WTC11 (cell line): ENCODE measurements around the gene ENTPD6. TPM values are rescaled to one million over a fixed set of nuclear protein-coding genes. Genes with fewer than 3 reads are reported as not detected.

ENCODE experiments used
- ATAC-seq: fragments of 200-7000 bp; cut with Tn5 transposase; 2 replicates; pipeline ENCODE4 v1.10.0; 2021; ENCODE audit warnings: mild to moderate bottlenecking, moderate library complexity
- CTCF ChIA-PET: fragments of 300-600 bp; sonication (Branson Sonifier 250); formaldehyde crosslinking; loops from one replicate; lab custom pipeline; 2021; ENCODE audit warnings: antibody characterized with exemption; lab: Charles Lee
- POLR2A ChIA-PET: fragments of 350-600 bp; sonication (Branson Sonifier 250); formaldehyde crosslinking; loops from one replicate; lab custom pipeline; 2021; ENCODE audit warnings: antibody characterized with exemption; lab: Charles Lee
- DNase-seq: peaks from one replicate; pipeline ENCODE4 v3.0.0; 2021; ENCODE audit warnings: low spot score
- H3K27ac Mint-ChIP-seq: 2 replicates; pipeline ENCODE4 v1.8.0; 2021; ENCODE audit warnings: mixed read lengths
- H3K27me3 Mint-ChIP-seq: 2 replicates; pipeline ENCODE4 v1.8.0; 2021; ENCODE audit warnings: low read depth, mild to moderate bottlenecking, moderate library complexity, mixed read lengths
- H3K36me3 Mint-ChIP-seq: 2 replicates; pipeline ENCODE4 v1.8.0; 2021; ENCODE audit warnings: mixed read lengths
- H3K4me1 Mint-ChIP-seq: 2 replicates; pipeline ENCODE4 v1.8.0; 2022; ENCODE audit warnings: mixed read lengths
- H3K4me3 Mint-ChIP-seq: 2 replicates; pipeline ENCODE4 v1.8.0; 2021; ENCODE audit warnings: mild to moderate bottlenecking, moderate library complexity, mixed read lengths
- H3K9me3 Mint-ChIP-seq: 2 replicates; pipeline ENCODE4 v1.8.0; 2021; ENCODE audit warnings: mixed read lengths
- ATF1 ChIP-seq: sonication (generic); formaldehyde crosslinking; IDR thresholded peaks from 2 replicates; pipeline ENCODE4 v1.8.1; 2023; ENCODE audit warnings: mild to moderate bottlenecking, moderate library complexity, missing genetic modification reagents
- CREM ChIP-seq: sonication (generic); formaldehyde crosslinking; IDR thresholded peaks from 2 replicates; pipeline ENCODE4 v1.8.1; 2022; ENCODE audit warnings: mild to moderate bottlenecking, missing genetic modification reagents, moderate library complexity
- FOXK1 ChIP-seq: sonication (generic); formaldehyde crosslinking; IDR thresholded peaks from 2 replicates; pipeline ENCODE4 v1.8.0; 2022; ENCODE audit warnings: mild to moderate bottlenecking, moderate library complexity, missing genetic modification reagents
- GABPB1 ChIP-seq: sonication (generic); formaldehyde crosslinking; IDR thresholded peaks from 2 replicates; pipeline ENCODE4 v1.8.1; 2023; ENCODE audit warnings: mild to moderate bottlenecking, missing genetic modification reagents
- JUN ChIP-seq: sonication (generic); formaldehyde crosslinking; IDR thresholded peaks from 2 replicates; pipeline ENCODE4 v1.8.0; 2023; ENCODE audit warnings: mild to moderate bottlenecking, missing genetic modification reagents
- MXD4 ChIP-seq: fragments of 250-450 bp; sonication (Bioruptor Pico); IDR thresholded peaks from 2 replicates; pipeline ENCODE4 v1.8.0; 2021; ENCODE audit warnings: mild to moderate bottlenecking, moderate library complexity, borderline replicate concordance
- NFYB ChIP-seq: sonication (generic); formaldehyde crosslinking; conservative IDR thresholded peaks from 2 replicates; pipeline ENCODE4 v1.8.0; 2022; ENCODE audit warnings: low read depth, missing genetic modification reagents
- RORB ChIP-seq: fragments of 250-450 bp; sonication (Bioruptor Pico); IDR thresholded peaks from 2 replicates; pipeline ENCODE4 v1.9.0; 2021; ENCODE audit warnings: mild to moderate bottlenecking
- TEAD1 ChIP-seq: sonication (generic); formaldehyde crosslinking; IDR thresholded peaks from 2 replicates; pipeline ENCODE4 v1.8.0; 2022; ENCODE audit warnings: mild to moderate bottlenecking, missing genetic modification reagents
- TEAD4 ChIP-seq: sonication (generic); formaldehyde crosslinking; IDR thresholded peaks from 2 replicates; pipeline ENCODE4 v1.8.0; 2022; ENCODE audit warnings: mild to moderate bottlenecking, missing genetic modification reagents
- TP53 ChIP-seq: sonication (generic); formaldehyde crosslinking; IDR thresholded peaks from 2 replicates; pipeline ENCODE4 v1.8.1; 2023; ENCODE audit warnings: mild to moderate bottlenecking, missing genetic modification reagents
- ZBTB21 ChIP-seq: sonication (generic); formaldehyde crosslinking; IDR thresholded peaks from 2 replicates; pipeline ENCODE4 v1.8.1; 2023; ENCODE audit warnings: mild to moderate bottlenecking, missing genetic modification reagents, borderline replicate concordance
- ZNF121 ChIP-seq: sonication (generic); formaldehyde crosslinking; IDR thresholded peaks from 2 replicates; pipeline ENCODE4 v1.8.0; 2023; ENCODE audit warnings: missing genetic modification reagents
- ZNF219 ChIP-seq: sonication (generic); formaldehyde crosslinking; IDR thresholded peaks from 2 replicates; pipeline ENCODE4 v1.8.0; 2023; ENCODE audit warnings: missing genetic modification reagents, mild to moderate bottlenecking, borderline replicate concordance
- ZNF423 ChIP-seq: fragments of 250-450 bp; sonication (Bioruptor Pico); IDR thresholded peaks from 2 replicates; pipeline ENCODE4 v2.1.2; 2022; ENCODE audit warnings: mild to moderate bottlenecking, moderate library complexity
- total RNA-seq: library from RNA; stranded (reverse); gene quantifications from 3 replicates; pipeline ENCODE4 v1.2.3, GENCODE V29; 2021
- TF ChIP-seq, protein P1 (sequence below): sonication (generic); formaldehyde crosslinking; IDR thresholded peaks from 2 replicates; pipeline ENCODE4 v1.8.0; 2022; ENCODE audit warnings: mild to moderate bottlenecking, missing genetic modification reagents
- TF ChIP-seq, protein P2 (sequence below): sonication (generic); formaldehyde crosslinking; IDR thresholded peaks from 2 replicates; pipeline ENCODE4 v1.8.1; 2022; ENCODE audit warnings: low read depth, missing genetic modification reagents, borderline replicate concordance
- TF ChIP-seq, protein P3 (sequence below): fragments of 250-450 bp; sonication (Bioruptor Pico); conservative IDR thresholded peaks from 2 replicates; pipeline ENCODE4 v1.9.0; 2021; ENCODE audit warnings: mild to moderate bottlenecking
- TF ChIP-seq, protein P4 (sequence below): fragments of 250-450 bp; sonication (Bioruptor Pico); IDR thresholded peaks from 2 replicates; pipeline ENCODE4 v1.8.0; 2021; ENCODE audit warnings: mild to moderate bottlenecking
- TF ChIP-seq, protein P5 (sequence below): sonication (generic); formaldehyde crosslinking; IDR thresholded peaks from 2 replicates; pipeline ENCODE4 v1.8.1; 2023; ENCODE audit warnings: mild to moderate bottlenecking, missing genetic modification reagents, moderate library complexity
- TF ChIP-seq, protein P6 (sequence below): sonication (generic); formaldehyde crosslinking; IDR thresholded peaks from 2 replicates; pipeline ENCODE4 v1.8.0; 2022; ENCODE audit warnings: mild to moderate bottlenecking, missing genetic modification reagents
- TF ChIP-seq, protein P7 (sequence below): sonication (generic); formaldehyde crosslinking; IDR thresholded peaks from 2 replicates; pipeline ENCODE4 v1.8.0; 2022; ENCODE audit warnings: mild to moderate bottlenecking, missing genetic modification reagents

Gene ENTPD6
- total RNA-seq, 1 experiment from 2014 or later = 56.9 TPM

DNA sequence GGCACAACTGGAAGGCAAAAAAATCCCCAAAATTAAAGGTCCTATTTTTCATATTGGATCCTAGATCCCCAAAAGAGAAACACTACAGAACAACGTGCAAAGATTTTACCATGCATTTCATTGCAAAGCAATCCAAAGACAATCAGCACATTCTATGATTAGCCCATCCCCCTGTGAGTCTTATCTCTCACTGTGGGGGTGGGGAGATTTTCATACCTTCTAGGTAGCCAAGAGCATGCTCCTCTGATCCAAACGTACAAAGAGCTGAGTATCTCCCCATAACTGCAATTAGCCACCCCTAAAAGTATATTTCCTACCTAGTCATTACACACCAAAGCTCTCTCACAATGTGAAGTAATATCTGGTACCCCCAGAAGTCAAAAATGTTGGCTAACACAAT lies 22.2 kb upstream of the ENTPD6 start:
- H3K9me3 Mint-ChIP-seq = peaks cover 37% of the 10 kb centered on the region
- ChIA-PET POLR2A (no interaction called here), CTCF (no interaction called here)
- H3K36me3 Mint-ChIP-seq = 0 out of 2 replicates have a peak, but pooled peaks cover 6% of the 10 kb centered on the region
- H3K27ac Mint-ChIP-seq = no peak overlapping the region
- no peak for ATAC-seq
- DNase-seq = no peak
- TF ChIP-seq TEAD1 (CRISPR knock-in tag) (no peak), FOXK1 (no peak), NFYB (CRISPR knock-in tag) (no peak), ZBTB21 (no peak), JUN (CRISPR knock-in tag) (no peak), CREM (no peak), TP53 (CRISPR knock-in tag) (no peak)
- TF ChIP-seq, protein P1, sequence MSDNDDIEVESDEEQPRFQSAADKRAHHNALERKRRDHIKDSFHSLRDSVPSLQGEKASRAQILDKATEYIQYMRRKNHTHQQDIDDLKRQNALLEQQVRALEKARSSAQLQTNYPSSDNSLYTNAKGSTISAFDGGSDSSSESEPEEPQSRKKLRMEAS (CRISPR knock-in tag) = no peak
- TF ChIP-seq, protein P2, sequence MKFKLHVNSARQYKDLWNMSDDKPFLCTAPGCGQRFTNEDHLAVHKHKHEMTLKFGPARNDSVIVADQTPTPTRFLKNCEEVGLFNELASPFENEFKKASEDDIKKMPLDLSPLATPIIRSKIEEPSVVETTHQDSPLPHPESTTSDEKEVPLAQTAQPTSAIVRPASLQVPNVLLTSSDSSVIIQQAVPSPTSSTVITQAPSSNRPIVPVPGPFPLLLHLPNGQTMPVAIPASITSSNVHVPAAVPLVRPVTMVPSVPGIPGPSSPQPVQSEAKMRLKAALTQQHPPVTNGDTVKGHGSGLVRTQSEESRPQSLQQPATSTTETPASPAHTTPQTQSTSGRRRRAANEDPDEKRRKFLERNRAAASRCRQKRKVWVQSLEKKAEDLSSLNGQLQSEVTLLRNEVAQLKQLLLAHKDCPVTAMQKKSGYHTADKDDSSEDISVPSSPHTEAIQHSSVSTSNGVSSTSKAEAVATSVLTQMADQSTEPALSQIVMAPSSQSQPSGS = no peak
- no peaks in the 10 kb centered on the region for H3K4me1 Mint-ChIP-seq
- no peak overlapping the region for H3K4me3 Mint-ChIP-seq
- H3K27me3 Mint-ChIP-seq = peaks cover 40% of the 10 kb centered on the region

DNA sequence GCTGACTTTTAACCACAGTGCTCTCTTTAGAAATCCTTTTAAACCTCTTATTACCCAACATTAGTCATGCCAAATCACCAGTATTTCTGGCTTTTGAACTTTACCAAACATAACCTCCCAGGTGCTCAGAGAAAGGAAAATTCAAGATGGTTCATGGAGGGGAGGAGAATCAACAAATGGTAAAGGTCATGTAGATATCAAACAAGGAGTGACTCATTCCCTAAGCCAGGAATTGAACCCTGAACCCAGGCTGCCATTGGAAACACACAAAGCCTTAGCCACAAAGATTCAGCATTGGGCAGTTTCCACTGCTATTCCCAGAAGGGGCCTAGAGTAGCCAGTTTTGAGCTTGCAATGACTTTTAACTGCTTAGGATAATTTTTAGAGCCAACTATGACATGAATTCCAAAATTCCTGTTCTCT lies 21.6 kb upstream of the ENTPD6 start:
- DNase-seq (no peak), ATAC-seq (no peak)
- no peak overlapping the region for H3K27ac Mint-ChIP-seq
- TF ChIP-seq ZNF219 (CRISPR knock-in tag) = no peak
- TF ChIP-seq GABPB1 = 0 out of 2 replicates have a peak, but pooled peaks have one; percentile 14
- no peak for TF ChIP-seq ATF1 (CRISPR knock-in tag)
- TF ChIP-seq, protein P3, sequence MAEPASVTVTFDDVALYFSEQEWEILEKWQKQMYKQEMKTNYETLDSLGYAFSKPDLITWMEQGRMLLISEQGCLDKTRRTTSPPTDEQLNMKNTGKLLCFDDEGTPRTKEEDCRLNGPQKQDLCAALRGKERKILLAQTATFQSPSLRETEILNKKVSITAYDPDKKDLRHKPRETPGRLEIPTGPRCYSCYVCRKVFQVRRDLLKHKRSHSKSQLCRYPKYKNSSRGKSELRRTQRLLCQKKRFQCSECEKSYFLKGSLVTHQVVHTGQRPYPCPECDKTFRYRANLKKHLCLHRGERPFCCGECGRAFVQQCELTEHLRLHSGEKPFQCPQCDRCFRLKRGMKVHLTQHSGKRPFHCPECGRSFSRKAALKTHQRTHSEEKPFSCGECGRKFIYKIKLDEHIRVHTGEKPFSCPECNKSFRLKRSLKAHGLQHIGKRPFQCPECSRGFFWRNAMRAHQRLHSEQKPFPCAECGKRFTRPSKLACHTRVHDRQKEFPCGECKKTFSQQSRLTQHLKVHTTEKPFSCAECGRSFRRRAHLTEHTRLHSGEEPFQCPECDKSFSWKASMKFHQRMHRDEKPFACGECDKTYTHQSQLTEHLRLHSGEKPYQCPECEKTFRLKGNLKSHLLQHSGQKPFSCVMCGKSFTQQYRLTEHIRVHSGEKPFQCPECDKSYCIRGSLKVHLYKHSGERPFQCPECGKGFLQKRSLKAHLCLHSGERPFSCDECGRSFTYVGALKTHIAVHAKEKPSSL (CRISPR knock-in tag) = no peak
- H3K9me3 Mint-ChIP-seq = peaks cover 31% of the 10 kb centered on the region
- no peak overlapping the region for H3K4me3 Mint-ChIP-seq
- peaks cover 34% of the 10 kb centered on the region for H3K27me3 Mint-ChIP-seq
- H3K4me1 Mint-ChIP-seq = no peaks in the 10 kb centered on the region
- H3K36me3 Mint-ChIP-seq = 0 out of 2 replicates have a peak, but pooled peaks cover 6% of the 10 kb centered on the region
- ChIA-PET CTCF (no interaction called here), POLR2A (no interaction called here)

DNA sequence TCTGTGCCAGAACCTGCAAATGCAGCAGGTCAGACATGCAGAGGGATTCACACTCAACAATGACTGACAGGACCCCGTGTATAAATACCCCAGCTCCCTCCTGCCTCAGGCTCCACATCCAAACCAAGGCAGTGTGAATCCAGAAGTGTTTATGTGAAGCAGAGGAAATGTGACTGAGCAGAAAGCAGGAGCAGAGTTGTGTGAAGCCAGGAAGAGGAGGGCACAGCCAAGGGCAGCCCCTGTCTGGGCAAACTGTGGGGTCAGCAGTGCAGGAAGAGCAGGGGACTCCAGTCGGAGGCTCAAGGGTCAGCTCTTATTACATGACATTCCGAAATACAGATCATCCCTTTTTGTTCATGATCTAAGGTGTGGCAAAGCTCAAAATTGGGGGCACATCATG lies 19.3 kb upstream of the ENTPD6 start:
- Mint-ChIP-seq H3K4me1 (no peaks in the 10 kb centered on the region), H3K27me3 (peaks cover 17% of the 10 kb centered on the region), H3K36me3 (0 out of 2 replicates have a peak, but pooled peaks cover 6% of the 10 kb centered on the region), H3K27ac (no peak overlapping the region), H3K9me3 (peaks cover 28% of the 10 kb centered on the region), H3K4me3 (no peak overlapping the region)
- ChIA-PET POLR2A (no interaction called here), CTCF (interaction anchor here (1.7 kb wide), 1 partner anchor 182 kb away, joined by 4 read pairs; no protein-coding TSS in a partner anchor)
- DNase-seq (no peak), ATAC-seq (no peak)
- TF ChIP-seq, protein P4, sequence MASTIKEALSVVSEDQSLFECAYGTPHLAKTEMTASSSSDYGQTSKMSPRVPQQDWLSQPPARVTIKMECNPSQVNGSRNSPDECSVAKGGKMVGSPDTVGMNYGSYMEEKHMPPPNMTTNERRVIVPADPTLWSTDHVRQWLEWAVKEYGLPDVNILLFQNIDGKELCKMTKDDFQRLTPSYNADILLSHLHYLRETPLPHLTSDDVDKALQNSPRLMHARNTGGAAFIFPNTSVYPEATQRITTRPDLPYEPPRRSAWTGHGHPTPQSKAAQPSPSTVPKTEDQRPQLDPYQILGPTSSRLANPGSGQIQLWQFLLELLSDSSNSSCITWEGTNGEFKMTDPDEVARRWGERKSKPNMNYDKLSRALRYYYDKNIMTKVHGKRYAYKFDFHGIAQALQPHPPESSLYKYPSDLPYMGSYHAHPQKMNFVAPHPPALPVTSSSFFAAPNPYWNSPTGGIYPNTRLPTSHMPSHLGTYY (CRISPR knock-in tag) = no peak
- TF ChIP-seq, protein P1 (CRISPR knock-in tag) = no peak
- TF ChIP-seq NFYB (CRISPR knock-in tag) (no peak), MXD4 (CRISPR knock-in tag) (no peak), TEAD4 (no peak), RORB (CRISPR knock-in tag) (no peak), ZNF423 (no peak), ZNF121 (CRISPR knock-in tag) (no peak), CREM (no peak)
- TF ChIP-seq, protein P5, sequence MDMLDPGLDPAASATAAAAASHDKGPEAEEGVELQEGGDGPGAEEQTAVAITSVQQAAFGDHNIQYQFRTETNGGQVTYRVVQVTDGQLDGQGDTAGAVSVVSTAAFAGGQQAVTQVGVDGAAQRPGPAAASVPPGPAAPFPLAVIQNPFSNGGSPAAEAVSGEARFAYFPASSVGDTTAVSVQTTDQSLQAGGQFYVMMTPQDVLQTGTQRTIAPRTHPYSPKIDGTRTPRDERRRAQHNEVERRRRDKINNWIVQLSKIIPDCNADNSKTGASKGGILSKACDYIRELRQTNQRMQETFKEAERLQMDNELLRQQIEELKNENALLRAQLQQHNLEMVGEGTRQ (CRISPR knock-in tag) = no peak
- TF ChIP-seq, protein P6, sequence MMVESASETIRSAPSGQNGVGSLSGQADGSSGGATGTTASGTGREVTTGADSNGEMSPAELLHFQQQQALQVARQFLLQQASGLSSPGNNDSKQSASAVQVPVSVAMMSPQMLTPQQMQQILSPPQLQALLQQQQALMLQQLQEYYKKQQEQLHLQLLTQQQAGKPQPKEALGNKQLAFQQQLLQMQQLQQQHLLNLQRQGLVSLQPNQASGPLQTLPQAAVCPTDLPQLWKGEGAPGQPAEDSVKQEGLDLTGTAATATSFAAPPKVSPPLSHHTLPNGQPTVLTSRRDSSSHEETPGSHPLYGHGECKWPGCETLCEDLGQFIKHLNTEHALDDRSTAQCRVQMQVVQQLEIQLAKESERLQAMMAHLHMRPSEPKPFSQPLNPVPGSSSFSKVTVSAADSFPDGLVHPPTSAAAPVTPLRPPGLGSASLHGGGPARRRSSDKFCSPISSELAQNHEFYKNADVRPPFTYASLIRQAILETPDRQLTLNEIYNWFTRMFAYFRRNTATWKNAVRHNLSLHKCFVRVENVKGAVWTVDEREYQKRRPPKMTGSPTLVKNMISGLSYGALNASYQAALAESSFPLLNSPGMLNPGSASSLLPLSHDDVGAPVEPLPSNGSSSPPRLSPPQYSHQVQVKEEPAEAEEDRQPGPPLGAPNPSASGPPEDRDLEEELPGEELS = no peak
- TF ChIP-seq, protein P7, sequence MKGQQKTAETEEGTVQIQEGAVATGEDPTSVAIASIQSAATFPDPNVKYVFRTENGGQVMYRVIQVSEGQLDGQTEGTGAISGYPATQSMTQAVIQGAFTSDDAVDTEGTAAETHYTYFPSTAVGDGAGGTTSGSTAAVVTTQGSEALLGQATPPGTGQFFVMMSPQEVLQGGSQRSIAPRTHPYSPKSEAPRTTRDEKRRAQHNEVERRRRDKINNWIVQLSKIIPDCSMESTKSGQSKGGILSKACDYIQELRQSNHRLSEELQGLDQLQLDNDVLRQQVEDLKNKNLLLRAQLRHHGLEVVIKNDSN (CRISPR knock-in tag) = no peak
